ENCODE measurements around the gene HIPK1.

HIPK1 gene

DNA sequence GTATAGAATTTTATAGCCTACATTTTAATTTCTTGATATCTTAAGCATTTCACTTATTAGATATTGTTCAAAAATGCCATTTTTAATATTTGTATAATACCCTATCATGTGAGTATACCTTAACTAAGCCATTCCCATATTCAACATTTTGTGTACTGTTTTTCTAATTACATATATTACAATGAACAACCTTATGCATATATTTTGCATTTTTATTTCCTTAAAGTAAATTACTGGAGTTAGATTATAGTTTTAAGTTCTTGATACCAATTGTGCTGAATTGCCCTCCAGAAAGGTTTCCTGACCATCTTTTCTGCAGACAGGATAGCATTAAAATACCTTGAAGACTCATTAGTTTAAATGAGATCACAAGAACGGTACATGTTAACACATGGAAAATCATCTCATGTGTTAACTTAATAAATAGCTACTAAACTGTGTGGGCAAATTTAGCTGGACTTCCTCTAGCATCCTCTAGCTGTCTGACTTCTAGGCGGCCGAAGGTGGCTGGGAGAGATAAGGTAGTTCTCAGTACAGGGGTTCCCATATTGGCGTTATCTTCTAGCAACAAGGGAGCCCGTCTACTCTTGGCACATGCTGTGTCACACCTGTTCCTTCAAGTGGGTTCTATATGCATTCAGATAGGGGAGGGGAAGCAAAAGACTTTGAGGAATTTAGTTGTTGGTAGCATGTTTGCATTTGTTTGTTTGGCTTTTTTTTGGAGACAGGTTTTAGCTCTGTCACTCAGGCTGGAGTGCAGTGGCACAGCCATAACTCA lies 15.0 kb upstream of the HIPK1 start:
- no peak for DNase-seq (ENCODE audit: low read depth in 2 of 2)

DNA sequence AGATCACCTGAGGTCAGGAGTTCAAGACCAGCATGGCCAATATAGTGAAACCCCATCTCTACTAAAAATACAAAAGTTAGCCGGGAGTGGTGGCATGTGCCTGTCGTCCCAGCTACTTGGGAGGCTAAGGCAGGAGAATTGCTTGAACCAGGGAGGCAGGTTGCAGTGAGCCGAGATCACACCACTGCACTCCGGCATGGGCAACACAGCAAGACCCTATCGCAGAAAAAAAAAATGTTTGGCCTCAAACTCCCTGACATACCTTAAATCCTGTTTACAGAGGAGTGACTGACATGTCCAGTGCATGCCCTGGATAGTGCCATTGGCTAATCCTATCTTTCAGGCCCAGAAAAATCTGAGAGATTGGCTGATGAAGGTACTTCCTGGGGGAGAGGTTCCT lies 12.2 kb upstream of the HIPK1 start:
- no peak for DNase-seq (ENCODE audit: low read depth in 2 of 2)

DNA sequence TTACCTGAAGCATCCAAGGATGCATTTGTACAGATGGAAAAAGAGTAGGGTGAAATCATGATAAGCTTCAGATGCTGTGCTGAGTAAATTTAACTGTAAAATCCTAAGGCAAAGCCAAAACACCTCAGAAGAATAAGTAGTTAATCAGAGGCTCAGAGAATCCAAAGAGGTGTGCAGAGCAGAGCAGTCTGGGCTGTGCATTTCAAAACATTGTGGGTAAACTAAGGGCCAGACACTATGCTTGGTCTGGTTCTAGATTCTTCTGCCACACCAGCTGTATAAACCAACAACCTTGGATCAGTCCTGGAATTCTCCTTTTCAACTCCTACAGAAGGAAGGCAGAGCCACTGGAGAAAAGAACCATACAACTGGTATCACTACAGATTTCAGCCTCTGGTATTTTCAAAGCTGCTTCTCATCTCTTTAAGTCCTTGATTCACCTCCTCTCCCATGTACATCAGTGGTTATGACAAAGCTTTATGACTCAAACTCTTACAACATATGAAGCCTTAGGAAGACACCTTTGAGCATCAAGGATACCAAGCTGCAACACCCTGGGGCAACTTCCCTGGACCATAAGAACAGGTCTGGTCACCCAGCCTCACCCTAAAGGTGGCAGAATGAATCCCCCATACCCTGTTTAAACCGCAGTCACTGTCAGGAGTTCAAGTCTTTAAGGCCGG lies 11.6 kb upstream of the HIPK1 start:
- DNase-seq (ENCODE audit: low read depth in 2 of 2): no peak

DNA sequence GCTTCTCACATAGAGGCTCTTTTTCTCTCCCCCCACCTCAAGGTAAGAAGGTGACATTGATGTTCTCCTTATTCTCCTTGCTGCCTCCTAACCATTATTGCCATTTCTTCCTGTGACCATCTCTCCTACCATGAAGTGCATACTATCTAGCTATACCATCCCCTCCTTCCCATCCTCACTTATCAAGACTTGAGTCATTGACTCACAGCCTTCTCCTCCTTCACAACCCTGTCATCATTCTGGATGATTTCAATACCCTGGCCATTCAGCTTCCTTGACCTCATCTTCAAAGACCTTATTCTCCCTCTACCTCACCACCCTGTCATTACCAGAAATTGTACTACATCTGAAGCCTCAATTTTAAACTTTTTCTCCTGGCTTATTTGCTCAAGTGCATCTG lies 10.9 kb upstream of the HIPK1 start:
- no peak for DNase-seq (ENCODE audit: low read depth in 2 of 2)

DNA sequence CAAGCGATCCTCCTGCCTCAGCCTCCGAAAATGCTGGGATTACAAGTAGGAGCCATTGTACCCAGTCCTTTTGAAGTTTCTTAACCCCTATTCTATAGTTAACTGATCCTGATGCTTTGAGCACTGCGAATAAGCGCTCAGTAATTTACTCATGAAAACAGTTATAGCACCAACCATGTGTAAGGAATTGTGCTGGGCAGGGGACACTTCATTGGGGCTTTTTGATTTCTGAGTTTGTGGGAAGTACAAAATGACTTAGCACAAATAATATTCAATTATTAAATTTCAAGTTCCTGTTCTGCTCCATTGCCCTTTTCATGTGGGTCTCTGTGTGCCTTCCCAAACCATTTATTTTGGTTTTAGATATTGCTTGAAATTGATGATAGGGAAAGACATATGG lies 6.2 kb upstream of the HIPK1 start:
- DNase-seq (ENCODE audit: low read depth in 2 of 2): no peak

DNA sequence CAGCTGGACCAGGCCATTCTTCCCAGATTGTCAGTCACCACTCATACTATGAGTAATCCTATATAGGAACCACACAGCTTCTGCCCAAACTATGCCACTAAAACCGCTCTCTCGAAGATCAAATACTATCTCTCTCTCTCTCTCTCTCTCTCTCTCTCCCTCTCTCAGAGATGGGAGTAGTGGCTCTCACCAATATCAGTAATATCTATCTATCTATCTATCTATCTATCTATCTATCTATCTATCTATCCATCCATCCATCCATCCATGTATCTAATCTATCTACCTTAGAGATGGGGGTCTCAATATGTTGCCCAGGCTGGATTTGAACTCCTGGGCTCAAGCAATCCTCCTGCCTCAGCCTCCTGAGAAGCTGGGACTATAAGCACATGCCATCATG lies 4.7 kb upstream of the HIPK1 start:
- no peak for DNase-seq (ENCODE audit: low read depth in 2 of 2)

DNA sequence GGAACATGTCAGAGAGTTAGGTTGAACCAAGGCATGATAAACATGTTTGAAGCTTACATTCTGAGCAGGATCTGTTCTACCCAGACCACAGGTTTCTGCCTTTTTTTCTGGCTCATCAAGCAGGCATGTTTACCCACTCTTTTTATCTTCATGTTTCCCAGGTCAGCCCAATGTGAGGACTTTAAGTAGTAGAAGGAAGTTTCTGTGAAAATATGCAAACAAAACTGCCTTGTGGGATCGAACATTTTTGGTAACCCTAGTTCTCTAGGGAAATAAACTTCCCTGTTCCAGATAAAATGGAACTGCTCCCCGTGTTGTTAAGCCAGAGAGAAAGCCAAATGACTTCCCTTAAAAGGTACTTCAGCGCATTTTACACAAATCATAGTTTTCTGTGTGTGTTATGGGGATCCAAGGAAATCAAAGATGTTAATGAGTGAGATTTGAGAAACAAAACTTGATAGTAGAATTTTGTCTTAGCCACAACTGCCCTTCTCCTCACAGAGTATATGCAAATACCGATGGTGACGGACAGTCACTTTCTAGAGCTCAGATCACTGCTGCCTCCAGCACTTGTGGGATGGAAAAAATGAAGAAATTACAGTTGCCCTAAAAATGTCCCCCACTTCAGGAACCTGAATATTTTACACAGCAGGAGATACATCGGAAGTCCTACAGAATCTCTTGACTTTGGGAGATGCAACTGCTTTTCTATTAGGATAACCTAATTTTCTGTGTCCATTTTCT lies 765 bp upstream of the HIPK1 start:
- no peak for DNase-seq (ENCODE audit: low read depth in 2 of 2)

DNA sequence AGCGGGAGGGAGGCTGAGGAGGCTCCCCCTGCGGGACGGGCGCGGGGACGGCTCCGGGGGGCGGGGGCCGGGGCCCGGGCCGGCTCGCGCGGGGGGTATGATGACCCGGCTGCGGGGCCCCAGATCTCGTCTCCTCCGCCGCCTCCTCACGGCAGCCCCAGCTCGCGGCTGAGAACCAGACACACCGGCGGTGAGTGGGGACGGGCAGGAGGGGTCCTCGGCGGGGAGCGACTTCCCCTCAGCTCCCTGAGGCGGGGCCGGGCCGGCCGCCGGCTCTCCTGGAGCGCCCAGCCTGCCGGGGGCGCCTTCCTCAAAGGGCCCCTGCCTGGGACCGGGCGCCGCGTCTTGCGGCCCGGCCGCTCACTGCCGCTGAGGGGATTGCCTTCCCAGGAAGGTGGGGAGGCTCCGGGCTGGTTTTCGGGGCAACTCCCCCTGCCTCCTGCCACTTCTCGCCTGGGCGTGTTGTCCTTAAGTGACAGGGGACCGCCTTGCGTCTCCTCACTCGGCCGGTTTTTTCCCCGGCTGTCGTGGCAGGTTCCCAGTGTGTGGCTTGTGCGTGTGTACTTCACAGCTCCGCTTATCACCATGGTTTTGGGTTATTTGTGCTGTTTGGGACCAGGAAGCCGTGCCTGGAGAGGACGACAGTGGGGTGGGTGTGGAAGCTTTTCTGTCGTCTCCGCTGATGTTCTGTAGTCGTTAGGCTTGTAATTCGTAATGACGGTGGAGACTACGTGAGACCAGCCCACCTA lies 800 bp downstream of the HIPK1 start:
- peak; percentile 31 to 34 for DNase-seq (ENCODE audit: low read depth in 2 of 2)

DNA sequence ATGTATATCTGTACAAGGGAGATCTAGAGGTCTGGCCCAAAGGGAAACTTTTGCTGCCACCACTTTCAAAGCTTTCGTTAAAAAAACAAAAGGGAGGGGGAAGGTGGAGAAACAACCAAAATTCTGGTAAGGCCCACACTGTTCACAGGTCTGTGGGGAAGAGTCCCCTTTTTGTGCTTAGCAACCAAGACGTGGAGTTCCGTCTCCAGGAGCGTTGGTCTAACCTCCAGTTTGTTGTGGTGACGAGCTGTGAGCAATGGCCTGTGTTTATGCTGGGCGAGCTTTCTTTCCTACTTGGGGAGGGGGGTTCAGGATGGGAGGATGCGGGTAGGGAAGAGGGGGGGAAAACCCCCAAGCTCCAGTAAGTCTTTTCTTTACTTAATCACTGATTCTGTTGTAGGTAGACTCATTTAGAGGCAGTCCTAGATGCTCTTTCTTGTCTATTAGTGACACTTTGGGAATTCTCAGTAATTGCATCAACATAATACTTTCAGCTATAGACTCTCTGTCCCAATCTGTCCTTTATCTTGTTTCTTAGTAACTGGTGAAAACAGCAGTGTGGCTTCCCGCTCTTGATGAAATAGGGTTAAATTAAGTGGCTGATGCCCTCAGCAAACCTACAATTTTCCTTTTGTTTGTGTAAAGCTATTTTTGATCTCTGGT lies 1.5 kb downstream of the HIPK1 start:
- peak; percentile 43 to 50 for DNase-seq (ENCODE audit: low read depth in 2 of 2)

DNA sequence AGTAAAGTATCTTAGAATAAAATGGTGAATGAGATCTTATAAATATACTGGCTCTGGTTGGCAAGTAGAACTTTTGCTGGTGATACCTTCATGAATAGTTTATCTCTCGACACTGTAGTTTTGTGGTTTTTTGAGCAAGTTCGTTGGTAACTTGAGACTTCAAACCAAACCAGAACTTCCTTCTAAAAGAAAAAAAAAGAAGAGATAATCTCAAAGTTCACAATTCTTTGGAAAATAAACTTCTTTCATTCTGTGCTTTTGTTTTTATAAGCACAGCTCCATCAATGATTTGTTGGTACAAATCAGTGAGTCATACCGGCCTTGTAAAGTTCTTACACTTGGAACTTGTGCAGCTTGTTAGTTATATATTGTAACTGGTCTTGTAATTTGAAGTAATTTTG lies 2.3 kb downstream of the HIPK1 start:
- DNase-seq (ENCODE audit: low read depth in 2 of 2): no peak

DNA sequence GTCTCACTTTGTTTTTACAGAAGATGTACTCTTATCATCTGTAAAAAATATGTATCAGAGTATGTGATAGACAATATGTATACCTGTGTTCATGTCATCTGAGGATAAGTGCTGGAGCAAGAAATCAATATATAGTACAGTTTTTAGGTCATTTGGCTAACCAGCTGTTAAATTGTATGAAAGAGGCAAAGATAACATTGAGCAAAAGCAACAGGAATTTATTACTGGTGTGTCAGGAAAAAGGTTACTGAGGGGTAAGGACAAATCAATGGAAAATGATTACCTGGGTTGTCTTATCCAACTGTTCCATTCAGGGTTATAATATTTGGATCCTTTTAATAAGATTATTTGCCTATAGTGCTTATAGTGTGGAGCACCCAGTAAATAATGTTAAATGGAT lies 4.9 kb downstream of the HIPK1 start:
- DNase-seq (ENCODE audit: low read depth in 2 of 2): no peak

DNA sequence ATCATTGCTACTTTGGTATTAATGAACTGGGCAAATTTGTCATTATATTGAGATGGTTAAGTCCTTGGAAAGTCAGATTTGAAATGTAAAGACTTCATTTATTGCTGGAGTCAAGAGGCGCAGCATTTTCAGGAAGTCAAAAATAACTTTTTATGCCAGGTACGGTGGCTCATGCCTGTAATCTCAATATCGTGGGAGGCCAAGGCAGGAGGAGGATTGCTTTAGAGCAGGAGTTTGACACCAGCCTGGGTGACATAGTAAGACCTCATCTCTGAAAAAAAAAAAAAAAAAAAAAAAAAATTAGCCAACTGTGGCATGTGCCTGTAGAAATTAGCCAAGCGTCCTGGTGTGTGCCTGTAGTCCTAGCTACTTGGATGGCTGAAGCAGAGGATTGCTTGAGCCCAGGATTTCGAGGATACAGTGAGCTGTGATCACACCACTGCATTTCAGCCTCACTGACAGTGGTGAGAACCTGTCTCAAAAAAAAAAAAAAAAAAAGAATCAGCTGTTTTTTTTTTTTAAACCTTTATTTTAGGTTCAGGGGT lies 5.5 kb downstream of the HIPK1 start:
- no peak for DNase-seq (ENCODE audit: low read depth in 2 of 2)

DNA sequence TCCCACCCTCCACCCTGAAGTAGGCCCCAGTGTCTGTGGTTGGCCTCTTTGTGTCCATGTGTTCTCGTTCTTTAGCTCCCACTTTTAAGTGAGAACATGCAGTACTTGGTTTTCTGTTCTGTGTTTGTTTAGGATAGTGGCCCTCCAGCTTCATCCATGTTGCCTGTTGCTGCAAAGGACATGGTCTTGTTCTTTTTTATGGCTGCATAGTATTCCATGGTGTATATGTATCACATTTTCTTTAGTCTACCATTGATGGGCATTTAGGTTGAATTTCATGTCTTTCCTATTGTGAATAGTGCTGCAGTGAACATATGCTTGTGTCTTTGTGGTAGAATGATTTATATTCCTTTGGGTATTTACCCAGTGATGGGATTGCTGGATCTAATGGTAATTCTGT lies 6.1 kb downstream of the HIPK1 start:
- DNase-seq (ENCODE audit: low read depth in 2 of 2): no peak

DNA sequence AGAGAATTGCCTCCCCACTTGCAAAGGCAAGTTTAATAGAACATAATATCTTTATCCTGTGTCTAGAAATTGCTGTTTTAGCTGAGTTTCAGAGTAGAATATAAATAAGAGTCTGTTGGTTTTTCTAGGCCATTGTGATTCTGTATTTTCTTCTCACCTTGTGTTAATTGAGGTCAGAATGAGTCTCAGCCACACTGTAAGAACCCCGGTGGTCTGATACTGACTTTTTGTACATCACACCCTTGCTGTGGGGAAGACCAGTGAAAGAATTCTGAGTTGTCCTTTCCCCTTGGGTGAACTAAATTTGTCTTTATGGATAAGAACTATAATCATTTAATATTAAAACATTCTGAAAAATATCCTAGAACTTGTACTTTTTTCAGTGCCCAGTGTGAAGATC lies 6.8 kb downstream of the HIPK1 start:
- DNase-seq (ENCODE audit: low read depth in 2 of 2): no peak

DNA sequence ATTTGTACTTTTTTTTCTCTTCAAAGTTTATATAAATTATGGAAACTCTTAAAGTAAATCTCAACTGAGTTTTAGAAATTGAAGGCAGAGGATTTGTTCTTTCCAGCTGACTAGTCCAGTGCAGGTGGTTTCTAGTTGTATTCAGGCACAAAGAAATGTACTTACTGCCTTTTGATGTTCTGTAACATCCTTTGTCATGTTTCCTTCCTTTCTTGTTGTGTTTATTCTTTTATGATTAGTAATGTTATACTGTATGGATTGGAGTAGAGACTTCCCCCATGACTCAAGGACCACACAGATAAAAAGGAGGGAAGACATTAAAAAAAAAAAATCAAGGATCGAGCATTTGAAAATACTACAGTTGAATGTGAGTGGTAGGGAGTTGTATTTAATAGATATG lies 8.0 kb downstream of the HIPK1 start:
- DNase-seq (ENCODE audit: low read depth in 2 of 2): no peak

DNA sequence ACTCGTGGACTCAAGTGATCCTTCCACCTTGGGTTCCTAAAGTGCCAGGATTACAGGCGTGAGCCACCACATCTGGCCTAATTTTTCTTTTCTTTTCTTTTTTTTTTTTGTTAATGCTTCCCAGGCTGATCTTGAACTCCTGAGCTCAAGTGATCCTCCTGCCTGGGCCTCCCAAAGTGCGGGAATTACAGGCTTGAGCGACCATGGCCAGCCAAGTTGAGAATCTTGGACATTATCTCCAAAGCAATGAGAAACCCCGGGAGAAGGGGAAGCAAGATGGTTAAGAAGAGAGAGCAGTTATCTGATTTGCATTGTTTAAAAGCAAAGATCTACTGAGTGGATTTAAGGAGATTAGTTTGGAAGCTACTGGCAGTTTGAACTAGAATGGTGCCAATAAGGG lies 9.1 kb downstream of the HIPK1 start:
- no peak for DNase-seq (ENCODE audit: low read depth in 2 of 2)

DNA sequence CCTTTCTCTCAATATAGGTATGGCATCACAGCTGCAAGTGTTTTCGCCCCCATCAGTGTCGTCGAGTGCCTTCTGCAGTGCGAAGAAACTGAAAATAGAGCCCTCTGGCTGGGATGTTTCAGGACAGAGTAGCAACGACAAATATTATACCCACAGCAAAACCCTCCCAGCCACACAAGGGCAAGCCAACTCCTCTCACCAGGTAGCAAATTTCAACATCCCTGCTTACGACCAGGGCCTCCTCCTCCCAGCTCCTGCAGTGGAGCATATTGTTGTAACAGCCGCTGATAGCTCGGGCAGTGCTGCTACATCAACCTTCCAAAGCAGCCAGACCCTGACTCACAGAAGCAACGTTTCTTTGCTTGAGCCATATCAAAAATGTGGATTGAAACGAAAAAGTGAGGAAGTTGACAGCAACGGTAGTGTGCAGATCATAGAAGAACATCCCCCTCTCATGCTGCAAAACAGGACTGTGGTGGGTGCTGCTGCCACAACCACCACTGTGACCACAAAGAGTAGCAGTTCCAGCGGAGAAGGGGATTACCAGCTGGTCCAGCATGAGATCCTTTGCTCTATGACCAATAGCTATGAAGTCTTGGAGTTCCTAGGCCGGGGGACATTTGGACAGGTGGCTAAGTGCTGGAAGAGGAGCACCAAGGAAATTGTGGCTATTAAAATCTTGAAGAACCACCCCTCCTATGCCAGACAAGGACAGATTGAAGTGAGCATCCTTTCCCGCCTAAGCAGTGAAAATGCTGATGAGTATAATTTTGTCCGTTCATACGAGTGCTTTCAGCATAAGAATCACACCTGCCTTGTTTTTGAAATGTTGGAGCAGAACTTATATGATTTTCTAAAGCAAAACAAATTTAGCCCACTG lies 11.5 kb downstream of the HIPK1 start:
- no peak for DNase-seq (ENCODE audit: low read depth in 2 of 2)

DNA sequence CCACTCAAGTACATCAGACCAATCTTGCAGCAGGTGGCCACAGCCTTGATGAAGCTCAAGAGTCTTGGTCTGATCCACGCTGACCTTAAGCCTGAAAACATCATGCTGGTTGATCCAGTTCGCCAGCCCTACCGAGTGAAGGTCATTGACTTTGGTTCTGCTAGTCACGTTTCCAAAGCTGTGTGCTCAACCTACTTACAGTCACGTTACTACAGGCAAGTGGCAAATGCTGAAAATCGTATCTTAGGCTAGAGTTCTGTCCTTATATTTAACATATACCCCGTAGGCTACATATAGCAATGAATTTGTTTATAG lies 12.1 kb downstream of the HIPK1 start:
- DNase-seq (ENCODE audit: low read depth in 2 of 2): no peak

DNA sequence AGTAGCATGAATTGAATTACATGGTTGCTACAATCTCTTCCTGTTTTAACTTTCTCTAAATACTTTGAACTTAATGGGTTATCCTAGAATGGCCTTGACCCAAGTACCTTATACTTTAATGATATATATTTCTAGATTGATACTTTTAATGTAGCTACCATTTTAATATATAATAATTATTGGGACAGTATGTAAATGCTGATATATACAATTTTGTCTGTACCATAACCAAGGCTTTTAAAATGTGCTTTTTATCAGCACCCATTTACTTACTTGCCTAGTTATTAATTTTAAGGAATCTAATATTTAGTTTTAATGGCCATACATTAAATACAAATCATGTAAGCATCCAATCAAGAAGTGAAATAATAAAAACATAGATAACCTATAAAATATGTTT lies 13.4 kb downstream of the HIPK1 start:
- DNase-seq (ENCODE audit: low read depth in 2 of 2): no peak

DNA sequence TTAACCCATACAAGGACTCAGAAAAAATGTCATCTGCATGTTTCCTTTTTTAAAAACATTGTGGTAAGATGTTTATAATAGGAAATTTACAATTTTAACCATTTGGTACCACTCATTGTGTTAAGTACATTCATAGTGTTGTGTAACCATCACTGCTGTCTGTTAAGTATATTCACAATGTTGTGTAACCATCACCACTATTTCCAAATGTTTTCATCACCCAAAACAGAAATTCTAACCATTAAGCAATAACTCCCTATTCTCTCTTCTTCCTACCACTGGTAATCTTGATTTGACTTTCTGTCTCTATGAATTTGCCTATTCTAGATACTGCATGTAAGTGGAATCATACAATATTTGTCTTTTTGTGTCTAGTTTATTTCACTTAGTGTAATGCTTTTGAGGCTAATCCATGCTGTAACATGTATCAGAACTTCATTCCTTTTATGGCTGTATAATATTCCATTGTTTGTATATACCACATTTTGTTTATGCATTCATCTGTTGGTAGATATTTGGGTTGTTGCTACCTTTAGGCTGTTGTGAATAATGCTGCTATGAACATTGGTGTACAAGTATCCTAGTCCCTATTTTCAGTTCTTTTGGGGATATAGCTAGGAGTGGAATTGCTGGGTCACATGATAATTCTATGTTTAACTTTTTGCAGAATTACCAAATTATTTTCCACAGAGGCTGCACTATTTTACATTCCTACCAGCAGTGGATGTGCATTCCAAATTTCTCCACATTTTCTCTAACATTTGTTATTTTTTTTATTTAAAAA lies 14.1 kb downstream of the HIPK1 start:
- no peak for DNase-seq (ENCODE audit: low read depth in 2 of 2)
